ENCODE measurements around the gene CADPS2. TPM values are rescaled to one million over a fixed set of nuclear protein-coding genes. Genes with fewer than 3 reads are reported as not detected.

The CADPS2 gene
- total RNA-seq, 3 donors from 2014 or later (not counting 1 experiment from before 2014, with no cell fraction given) = not detected

DNA sequence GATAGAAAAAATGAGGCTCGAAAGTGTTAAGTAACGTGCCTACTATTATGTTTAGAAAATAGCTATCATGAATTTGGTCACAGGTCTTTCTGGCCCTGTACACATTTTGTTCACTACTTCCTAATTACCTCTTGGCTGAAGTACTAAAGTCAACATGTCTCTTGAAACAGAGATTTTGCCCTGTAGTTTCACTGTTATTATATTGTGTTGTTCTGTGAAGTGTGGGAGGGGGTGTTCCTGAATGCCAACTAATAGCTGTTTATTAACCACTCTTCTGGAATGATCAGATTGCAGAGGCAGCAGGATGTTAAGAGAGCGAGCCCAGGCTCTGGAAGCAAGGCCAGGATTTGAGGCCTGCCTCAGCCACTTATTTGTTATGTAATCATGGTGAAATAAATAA is 259.5 kb downstream of the CADPS2 start:
- DNase-seq (no peak), ATAC-seq (no peak)
- no peaks in the 10 kb centered on the region for H3K27me3 ChIP-seq (ENCODE audit: control insufficient read depth, insufficient read depth, low read length)
- no peaks in the 10 kb centered on the region for H3K4me1 ChIP-seq (ENCODE audit: control insufficient read depth, insufficient read depth, low read length)
- no peaks in the 10 kb centered on the region for H3K36me3 ChIP-seq (ENCODE audit: control insufficient read depth, insufficient read depth, low read length)
- H3K27ac Mint-ChIP-seq = no peak overlapping the region
- H3K4me3 Mint-ChIP-seq = no peak overlapping the region
- no peak overlapping the region for H3K27ac ChIP-seq (ENCODE audit: low read length)
- 95% methylated on average over 2 of the region's 3 CpGs for WGBS (ENCODE audit: insufficient coverage)
- H3K36me3 Mint-ChIP-seq = peaks cover 7% of the 10 kb centered on the region
- H3K27me3 Mint-ChIP-seq (ENCODE audit: low read depth in 2 of 2) = no peaks in the 10 kb centered on the region
- TF ChIP-seq, protein P1, sequence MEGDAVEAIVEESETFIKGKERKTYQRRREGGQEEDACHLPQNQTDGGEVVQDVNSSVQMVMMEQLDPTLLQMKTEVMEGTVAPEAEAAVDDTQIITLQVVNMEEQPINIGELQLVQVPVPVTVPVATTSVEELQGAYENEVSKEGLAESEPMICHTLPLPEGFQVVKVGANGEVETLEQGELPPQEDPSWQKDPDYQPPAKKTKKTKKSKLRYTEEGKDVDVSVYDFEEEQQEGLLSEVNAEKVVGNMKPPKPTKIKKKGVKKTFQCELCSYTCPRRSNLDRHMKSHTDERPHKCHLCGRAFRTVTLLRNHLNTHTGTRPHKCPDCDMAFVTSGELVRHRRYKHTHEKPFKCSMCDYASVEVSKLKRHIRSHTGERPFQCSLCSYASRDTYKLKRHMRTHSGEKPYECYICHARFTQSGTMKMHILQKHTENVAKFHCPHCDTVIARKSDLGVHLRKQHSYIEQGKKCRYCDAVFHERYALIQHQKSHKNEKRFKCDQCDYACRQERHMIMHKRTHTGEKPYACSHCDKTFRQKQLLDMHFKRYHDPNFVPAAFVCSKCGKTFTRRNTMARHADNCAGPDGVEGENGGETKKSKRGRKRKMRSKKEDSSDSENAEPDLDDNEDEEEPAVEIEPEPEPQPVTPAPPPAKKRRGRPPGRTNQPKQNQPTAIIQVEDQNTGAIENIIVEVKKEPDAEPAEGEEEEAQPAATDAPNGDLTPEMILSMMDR (IDR thresholded peaks at IDR 0.05) = no peak
- H3K9me3 Mint-ChIP-seq = peaks cover 8 to 20% of the 10 kb centered on the region in 2 donors
- intact Hi-C loops (cut with micrococcal nuclease) = no loop called here
- H3K4me3 ChIP-seq (ENCODE audit: low read length) = no peak overlapping the region
- no peaks in the 10 kb centered on the region for H3K4me1 Mint-ChIP-seq
- H3K9me3 ChIP-seq (ENCODE audit: control insufficient read depth, insufficient read depth, low read length) = no peaks in the 10 kb centered on the region

DNA sequence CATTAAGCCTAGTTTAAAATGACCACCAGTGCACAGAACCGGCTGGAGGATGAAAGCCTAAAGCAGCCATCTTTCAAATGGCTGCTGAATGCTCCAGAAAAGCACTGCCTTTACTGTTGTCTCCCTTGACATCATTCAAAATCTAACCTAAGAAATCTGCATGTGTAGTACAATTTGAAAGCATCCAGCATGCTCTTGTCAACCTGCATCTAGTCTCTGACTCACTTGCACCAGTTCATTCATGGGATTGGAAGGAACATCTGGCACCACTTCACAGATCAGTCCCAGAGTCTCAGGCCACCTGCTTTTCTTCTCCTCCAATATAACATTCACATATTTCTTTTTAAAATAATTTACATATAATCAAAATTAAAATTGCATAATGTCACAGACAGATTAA is 263.6 kb downstream of the CADPS2 start:
- Mint-ChIP-seq H3K4me3 (no peak overlapping the region), H3K36me3 (peaks cover 7% of the 10 kb centered on the region), H3K27me3 (ENCODE audit: low read depth in 2 of 2) (no peaks in the 10 kb centered on the region), H3K4me1 (no peaks in the 10 kb centered on the region), H3K27ac (no peak overlapping the region), H3K9me3 (peaks cover 7 to 12% of the 10 kb centered on the region in 2 donors)
- Histone ChIP-seq H3K36me3 (ENCODE audit: control insufficient read depth, insufficient read depth, low read length) (no peaks in the 10 kb centered on the region), H3K4me1 (ENCODE audit: control insufficient read depth, insufficient read depth, low read length) (no peaks in the 10 kb centered on the region), H3K9me3 (ENCODE audit: control insufficient read depth, insufficient read depth, low read length) (no peaks in the 10 kb centered on the region), H3K4me3 (ENCODE audit: low read length) (no peak overlapping the region), H3K27me3 (ENCODE audit: control insufficient read depth, insufficient read depth, low read length) (no peaks in the 10 kb centered on the region), H3K27ac (ENCODE audit: low read length) (no peak overlapping the region)
- TF ChIP-seq, protein P1 (IDR thresholded peaks at IDR 0.05) = no peak
- ATAC-seq (no peak), DNase-seq (no peak)
- intact Hi-C loops (cut with micrococcal nuclease) = no loop called here
- 93% methylated on average over 1 of the region's 1 CpG for WGBS (ENCODE audit: insufficient coverage)

DNA sequence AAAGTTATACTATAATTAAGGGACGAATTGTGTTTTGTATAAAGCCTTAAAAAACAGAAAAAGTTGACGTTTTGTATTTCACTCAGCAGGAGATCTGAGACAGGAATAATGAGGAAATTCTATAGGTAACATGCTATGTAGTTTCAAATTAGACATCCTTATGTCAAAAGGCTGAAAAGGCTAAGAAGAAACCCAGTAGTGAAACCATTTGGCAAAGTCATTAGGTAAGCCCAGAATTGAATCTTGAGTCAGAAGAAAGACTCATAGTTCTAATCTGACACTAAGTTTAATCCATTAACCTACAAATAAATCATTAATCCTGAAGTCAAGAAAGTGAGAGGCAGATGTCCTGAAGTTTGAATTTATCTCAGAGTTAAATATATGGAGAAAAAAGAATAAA is 266.6 kb downstream of the CADPS2 start:
- Mint-ChIP-seq H3K9me3 (peaks cover 2 to 6% of the 10 kb centered on the region in 2 donors), H3K27me3 (ENCODE audit: low read depth in 2 of 2) (no peaks in the 10 kb centered on the region), H3K27ac (no peak overlapping the region), H3K4me3 (no peak overlapping the region), H3K36me3 (peaks cover 5% of the 10 kb centered on the region), H3K4me1 (no peaks in the 10 kb centered on the region)
- H3K4me3 ChIP-seq (ENCODE audit: low read length) = no peak overlapping the region
- 36% methylated on average over 2 of the region's 2 CpGs for WGBS (ENCODE audit: insufficient coverage)
- no peaks in the 10 kb centered on the region for H3K9me3 ChIP-seq (ENCODE audit: control insufficient read depth, insufficient read depth, low read length)
- no peaks in the 10 kb centered on the region for H3K4me1 ChIP-seq (ENCODE audit: control insufficient read depth, insufficient read depth, low read length)
- no peaks in the 10 kb centered on the region for H3K27me3 ChIP-seq (ENCODE audit: control insufficient read depth, insufficient read depth, low read length)
- H3K36me3 ChIP-seq (ENCODE audit: control insufficient read depth, insufficient read depth, low read length) = no peaks in the 10 kb centered on the region
- intact Hi-C loops (cut with micrococcal nuclease) = no loop called here
- ATAC-seq (no peak), DNase-seq (no peak)
- H3K27ac ChIP-seq (ENCODE audit: low read length) = no peak overlapping the region
- TF ChIP-seq, protein P1 (IDR thresholded peaks at IDR 0.05) = no peak

DNA sequence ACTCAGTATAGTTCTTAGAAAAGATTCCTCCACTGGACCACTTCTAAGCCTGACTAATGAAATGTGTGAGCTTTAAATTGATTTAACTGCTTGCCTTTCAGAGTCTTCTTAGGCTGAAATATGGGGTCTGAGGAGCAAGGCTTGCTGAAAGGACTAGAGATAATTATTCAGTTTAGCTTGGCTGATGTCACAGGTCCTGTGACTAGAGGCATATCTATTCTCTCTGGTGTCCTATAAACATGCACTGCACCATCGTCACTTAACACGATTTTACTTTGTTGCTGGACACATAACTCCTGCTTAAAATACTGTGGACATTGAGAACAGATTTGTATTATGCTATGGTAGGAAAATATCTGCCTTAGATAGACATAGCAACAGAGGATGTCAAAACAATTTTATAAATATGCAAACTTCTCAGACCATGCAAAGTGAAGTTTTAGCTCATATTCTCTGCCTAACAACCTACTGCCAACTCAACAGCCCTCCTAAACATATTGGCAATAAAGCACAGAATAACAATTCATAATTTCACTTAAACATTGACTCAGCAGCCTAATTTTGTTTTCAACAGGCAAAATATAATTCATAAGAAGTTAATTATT is 267.6 kb downstream of the CADPS2 start:
- 100% methylated on average over 2 of the region's 2 CpGs for WGBS (ENCODE audit: insufficient coverage)
- Mint-ChIP-seq H3K9me3 (peaks cover 4 to 8% of the 10 kb centered on the region in 2 donors), H3K27me3 (ENCODE audit: low read depth in 2 of 2) (no peaks in the 10 kb centered on the region), H3K27ac (no peak overlapping the region), H3K36me3 (no peaks in the 10 kb centered on the region), H3K4me1 (no peaks in the 10 kb centered on the region), H3K4me3 (no peak overlapping the region)
- Histone ChIP-seq H3K4me3 (ENCODE audit: low read length) (no peak overlapping the region), H3K4me1 (ENCODE audit: control insufficient read depth, insufficient read depth, low read length) (no peaks in the 10 kb centered on the region), H3K36me3 (ENCODE audit: control insufficient read depth, insufficient read depth, low read length) (no peaks in the 10 kb centered on the region), H3K27me3 (ENCODE audit: control insufficient read depth, insufficient read depth, low read length) (no peaks in the 10 kb centered on the region), H3K9me3 (ENCODE audit: control insufficient read depth, insufficient read depth, low read length) (no peaks in the 10 kb centered on the region), H3K27ac (ENCODE audit: low read length) (no peak overlapping the region)
- ATAC-seq = no peak
- intact Hi-C loops (cut with micrococcal nuclease) = no loop called here
- TF ChIP-seq, protein P1 (IDR thresholded peaks at IDR 0.05) = no peak
- no peak for DNase-seq
